ENCODE data around the gene SP1. TPM values are rescaled to one million over a fixed set of nuclear protein-coding genes. Genes with fewer than 3 reads are reported as not detected.
A peak's percentile ranks its signal among the peaks of the same experiment; 100 is the strongest.

Gene SP1
- total and polyA plus RNA-seq, 9 of the 15 experiments (the other 6 are each of a cell fraction or from before 2014, with no cell fraction given) = 8.0 to 65.5 (median 41.6) TPM

DNA sequence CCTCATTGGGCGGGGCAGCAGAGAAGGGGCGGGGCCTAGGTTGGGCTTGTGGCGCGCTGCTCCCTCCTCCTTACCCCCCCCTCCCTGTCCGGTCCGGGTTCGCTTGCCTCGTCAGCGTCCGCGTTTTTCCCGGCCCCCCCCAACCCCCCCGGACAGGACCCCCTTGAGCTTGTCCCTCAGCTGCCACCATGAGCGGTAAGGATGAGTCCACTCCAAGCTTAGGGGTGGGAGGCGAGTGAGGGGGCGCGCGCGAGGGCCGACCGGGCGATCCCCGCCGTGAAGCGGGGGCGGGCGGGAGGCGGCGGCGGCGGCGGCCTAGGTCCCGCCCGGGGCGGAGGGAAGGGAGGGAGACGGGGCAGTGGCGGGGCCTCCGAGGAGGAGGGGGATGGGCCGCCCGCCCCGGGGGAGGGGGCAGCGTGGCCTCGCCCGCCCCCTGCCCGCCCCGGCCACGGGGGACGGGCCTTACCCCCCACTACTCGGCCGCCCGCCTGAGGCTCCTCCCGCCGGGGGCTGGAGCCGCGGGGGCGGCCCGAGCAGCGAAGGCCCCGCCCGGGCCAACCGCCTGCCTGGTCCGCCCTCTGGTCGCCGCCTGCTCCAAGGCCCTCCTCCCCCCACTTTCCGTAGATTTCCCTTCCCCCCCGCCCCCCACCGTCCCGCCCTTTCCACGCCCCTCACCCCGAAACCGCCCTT lies at the start of gene SP1 (continued):
- TF ChIP-seq, protein P1, sequence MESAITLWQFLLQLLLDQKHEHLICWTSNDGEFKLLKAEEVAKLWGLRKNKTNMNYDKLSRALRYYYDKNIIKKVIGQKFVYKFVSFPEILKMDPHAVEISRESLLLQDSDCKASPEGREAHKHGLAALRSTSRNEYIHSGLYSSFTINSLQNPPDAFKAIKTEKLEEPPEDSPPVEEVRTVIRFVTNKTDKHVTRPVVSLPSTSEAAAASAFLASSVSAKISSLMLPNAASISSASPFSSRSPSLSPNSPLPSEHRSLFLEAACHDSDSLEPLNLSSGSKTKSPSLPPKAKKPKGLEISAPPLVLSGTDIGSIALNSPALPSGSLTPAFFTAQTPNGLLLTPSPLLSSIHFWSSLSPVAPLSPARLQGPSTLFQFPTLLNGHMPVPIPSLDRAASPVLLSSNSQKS (CRISPR knock-in tag; IDR thresholded peaks at IDR 0.05) = no peak
- TF ChIP-seq CBFA2T3 (IDR thresholded peaks at IDR 0.05) = no peak
- TF ChIP-seq RBM25 (IDR thresholded peaks at IDR 0.05; ENCODE audit: low read depth, low read length, severe bottlenecking) = peak; percentile 10
- no peak for TF ChIP-seq ZNF354B (CRISPR knock-in tag; IDR thresholded peaks at IDR 0.05)
- TF ChIP-seq, protein P2, sequence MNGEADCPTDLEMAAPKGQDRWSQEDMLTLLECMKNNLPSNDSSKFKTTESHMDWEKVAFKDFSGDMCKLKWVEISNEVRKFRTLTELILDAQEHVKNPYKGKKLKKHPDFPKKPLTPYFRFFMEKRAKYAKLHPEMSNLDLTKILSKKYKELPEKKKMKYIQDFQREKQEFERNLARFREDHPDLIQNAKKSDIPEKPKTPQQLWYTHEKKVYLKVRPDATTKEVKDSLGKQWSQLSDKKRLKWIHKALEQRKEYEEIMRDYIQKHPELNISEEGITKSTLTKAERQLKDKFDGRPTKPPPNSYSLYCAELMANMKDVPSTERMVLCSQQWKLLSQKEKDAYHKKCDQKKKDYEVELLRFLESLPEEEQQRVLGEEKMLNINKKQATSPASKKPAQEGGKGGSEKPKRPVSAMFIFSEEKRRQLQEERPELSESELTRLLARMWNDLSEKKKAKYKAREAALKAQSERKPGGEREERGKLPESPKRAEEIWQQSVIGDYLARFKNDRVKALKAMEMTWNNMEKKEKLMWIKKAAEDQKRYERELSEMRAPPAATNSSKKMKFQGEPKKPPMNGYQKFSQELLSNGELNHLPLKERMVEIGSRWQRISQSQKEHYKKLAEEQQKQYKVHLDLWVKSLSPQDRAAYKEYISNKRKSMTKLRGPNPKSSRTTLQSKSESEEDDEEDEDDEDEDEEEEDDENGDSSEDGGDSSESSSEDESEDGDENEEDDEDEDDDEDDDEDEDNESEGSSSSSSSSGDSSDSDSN (IDR thresholded peaks at IDR 0.05; ENCODE audit: borderline replicate concordance in 1 of 2, low read depth in 2 of 2, low read length in 2 of 2) = 0 out of 4 replicates have a peak, but pooled peaks of 1 of the 2 experiments have one; percentile 45
- no peak for TF ChIP-seq RUNX1 (IDR thresholded peaks at IDR 0.05; ENCODE audit: low read depth)
- no peak for TF ChIP-seq TCF7 (IDR thresholded peaks at IDR 0.05; ENCODE audit: borderline replicate concordance)
- peak; percentile 30 for TF ChIP-seq GABPA (tag; conservative IDR thresholded peaks at IDR 0.05; ENCODE audit: low read depth)
- no peak for TF ChIP-seq SPI1 (IDR thresholded peaks at IDR 0.05; ENCODE audit: borderline replicate concordance, low read depth, low read length)
- TF ChIP-seq PRPF4 (IDR thresholded peaks at IDR 0.05; ENCODE audit: insufficient read depth, low read depth, low read length, poor library complexity, severe bottlenecking) = no peak
- TF ChIP-seq, protein P3, sequence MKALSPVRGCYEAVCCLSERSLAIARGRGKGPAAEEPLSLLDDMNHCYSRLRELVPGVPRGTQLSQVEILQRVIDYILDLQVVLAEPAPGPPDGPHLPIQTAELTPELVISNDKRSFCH (CRISPR knock-in tag; IDR thresholded peaks at IDR 0.05) = no peak
- TF ChIP-seq, protein P3 (tag; IDR thresholded peaks at IDR 0.05) = no peak
- TF ChIP-seq IFI16 (CRISPR knock-in tag; IDR thresholded peaks at IDR 0.05) = no peak
- TF ChIP-seq ZNF282 (CRISPR knock-in tag; IDR thresholded peaks at IDR 0.05) = no peak
- no peak for TF ChIP-seq HDGF (IDR thresholded peaks at IDR 0.05)
- peak; percentile 54; the same call in 1 of the 2 replicates for TF ChIP-seq PHF8 (IDR thresholded peaks at IDR 0.05; ENCODE audit: borderline replicate concordance, low read length)
- TF ChIP-seq SMARCA4 (IDR thresholded peaks at IDR 0.05) = no peak
- no peak for TF ChIP-seq BRCA1 (IDR thresholded peaks at IDR 0.05)
- TF ChIP-seq BRCA1 (CRISPR knock-in tag; IDR thresholded peaks at IDR 0.05) = no peak
- TF ChIP-seq HOXB6 (CRISPR knock-in tag; IDR thresholded peaks at IDR 0.05; ENCODE audit: borderline replicate concordance) = no peak
- TF ChIP-seq SMAD4 (CRISPR knock-in tag; conservative IDR thresholded peaks at IDR 0.05) = peak; percentile 67
- TF ChIP-seq ZNF253 (CRISPR knock-in tag; conservative IDR thresholded peaks at IDR 0.05) = no peak
- TF ChIP-seq CREM (IDR thresholded peaks at IDR 0.05; ENCODE audit: low read depth) = peak; percentile 29; the same call in 1 of the 2 replicates
- TF ChIP-seq, protein P4, sequence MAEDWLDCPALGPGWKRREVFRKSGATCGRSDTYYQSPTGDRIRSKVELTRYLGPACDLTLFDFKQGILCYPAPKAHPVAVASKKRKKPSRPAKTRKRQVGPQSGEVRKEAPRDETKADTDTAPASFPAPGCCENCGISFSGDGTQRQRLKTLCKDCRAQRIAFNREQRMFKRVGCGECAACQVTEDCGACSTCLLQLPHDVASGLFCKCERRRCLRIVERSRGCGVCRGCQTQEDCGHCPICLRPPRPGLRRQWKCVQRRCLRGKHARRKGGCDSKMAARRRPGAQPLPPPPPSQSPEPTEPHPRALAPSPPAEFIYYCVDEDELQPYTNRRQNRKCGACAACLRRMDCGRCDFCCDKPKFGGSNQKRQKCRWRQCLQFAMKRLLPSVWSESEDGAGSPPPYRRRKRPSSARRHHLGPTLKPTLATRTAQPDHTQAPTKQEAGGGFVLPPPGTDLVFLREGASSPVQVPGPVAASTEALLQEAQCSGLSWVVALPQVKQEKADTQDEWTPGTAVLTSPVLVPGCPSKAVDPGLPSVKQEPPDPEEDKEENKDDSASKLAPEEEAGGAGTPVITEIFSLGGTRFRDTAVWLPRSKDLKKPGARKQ (CRISPR knock-in tag; IDR thresholded peaks at IDR 0.05) = no peak
